ENCODE results near the gene CEND1. TPM values are rescaled to one million over a fixed set of nuclear protein-coding genes. Genes with fewer than 3 reads are reported as not detected.
A peak's percentile ranks its signal among the peaks of the same experiment; 100 is the strongest.

CEND1 gene
- total and polyA plus RNA-seq, 3 donors from 2014 or later = 0.50 to 2.1 (median 1.0) TPM

- WGBS, 2 donors = 72 to 88% methylated on average over 2 to 21 of the region's 22 CpGs
- no peaks in the 10 kb centered on the region for H3K36me3 ChIP-seq (ENCODE audit: low read depth, missing control alignments)
These were observed 47.5 kb upstream of the CEND1 start for GRCh38 chr11:837189-837989.

DNA sequence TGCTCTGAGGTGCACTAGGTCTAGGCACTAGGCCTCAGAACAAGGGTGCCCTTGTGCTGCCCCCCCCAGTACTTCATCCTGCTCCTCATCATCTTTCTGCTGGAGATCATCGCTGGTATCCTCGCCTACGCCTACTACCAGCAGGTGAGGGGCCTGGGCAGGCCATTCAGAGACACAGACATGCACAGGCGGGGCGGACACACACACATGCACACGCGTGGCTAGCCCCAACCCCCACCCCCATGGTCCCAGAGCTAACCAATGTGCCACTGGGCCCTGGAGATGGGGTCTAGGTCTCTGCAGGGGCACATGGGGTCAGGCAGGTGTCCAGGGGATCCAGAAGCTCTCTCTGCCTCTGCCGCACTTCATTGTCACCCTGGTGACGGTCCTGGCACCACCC, 46.8 kb upstream of the CEND1 start:
- H3K4me1 ChIP-seq = peaks cover 37% of the 10 kb centered on the region
- H3K9me3 ChIP-seq = no peaks in the 10 kb centered on the region
- H3K36me3 ChIP-seq (ENCODE audit: low read depth, missing control alignments) = no peaks in the 10 kb centered on the region
- TF ChIP-seq, protein P1, sequence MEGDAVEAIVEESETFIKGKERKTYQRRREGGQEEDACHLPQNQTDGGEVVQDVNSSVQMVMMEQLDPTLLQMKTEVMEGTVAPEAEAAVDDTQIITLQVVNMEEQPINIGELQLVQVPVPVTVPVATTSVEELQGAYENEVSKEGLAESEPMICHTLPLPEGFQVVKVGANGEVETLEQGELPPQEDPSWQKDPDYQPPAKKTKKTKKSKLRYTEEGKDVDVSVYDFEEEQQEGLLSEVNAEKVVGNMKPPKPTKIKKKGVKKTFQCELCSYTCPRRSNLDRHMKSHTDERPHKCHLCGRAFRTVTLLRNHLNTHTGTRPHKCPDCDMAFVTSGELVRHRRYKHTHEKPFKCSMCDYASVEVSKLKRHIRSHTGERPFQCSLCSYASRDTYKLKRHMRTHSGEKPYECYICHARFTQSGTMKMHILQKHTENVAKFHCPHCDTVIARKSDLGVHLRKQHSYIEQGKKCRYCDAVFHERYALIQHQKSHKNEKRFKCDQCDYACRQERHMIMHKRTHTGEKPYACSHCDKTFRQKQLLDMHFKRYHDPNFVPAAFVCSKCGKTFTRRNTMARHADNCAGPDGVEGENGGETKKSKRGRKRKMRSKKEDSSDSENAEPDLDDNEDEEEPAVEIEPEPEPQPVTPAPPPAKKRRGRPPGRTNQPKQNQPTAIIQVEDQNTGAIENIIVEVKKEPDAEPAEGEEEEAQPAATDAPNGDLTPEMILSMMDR (IDR thresholded peaks at IDR 0.05) = no peak
- TF ChIP-seq POLR2A (IDR thresholded peaks at IDR 0.05) = no peak
- intact Hi-C loops (cut with DNase I; ENCODE audit: low total_unique reads) = no loop called here
- WGBS, 2 donors = 78 to 79% methylated on average over 2 to 9 of the region's 9 CpGs
- no peaks in the 10 kb centered on the region for H3K27me3 ChIP-seq
- H3K27ac ChIP-seq = no peak overlapping the region
- no peak overlapping the region for H3K4me3 ChIP-seq
- DNase-seq = no peak

More at GRCh38 chr11:837189-837989, 47.5 kb upstream of the CEND1 start:
- no peaks in the 10 kb centered on the region for H3K27me3 ChIP-seq
- TF ChIP-seq, protein P1 (IDR thresholded peaks at IDR 0.05) = no peak
- no peak for TF ChIP-seq POLR2A (IDR thresholded peaks at IDR 0.05)
- H3K4me3 ChIP-seq = no peak overlapping the region
- intact Hi-C loops (cut with DNase I; ENCODE audit: low total_unique reads) = no loop called here
- no peak for DNase-seq
- H3K9me3 ChIP-seq = no peaks in the 10 kb centered on the region
- H3K4me1 ChIP-seq = peaks cover 31% of the 10 kb centered on the region
- no peak overlapping the region for H3K27ac ChIP-seq

DNA sequence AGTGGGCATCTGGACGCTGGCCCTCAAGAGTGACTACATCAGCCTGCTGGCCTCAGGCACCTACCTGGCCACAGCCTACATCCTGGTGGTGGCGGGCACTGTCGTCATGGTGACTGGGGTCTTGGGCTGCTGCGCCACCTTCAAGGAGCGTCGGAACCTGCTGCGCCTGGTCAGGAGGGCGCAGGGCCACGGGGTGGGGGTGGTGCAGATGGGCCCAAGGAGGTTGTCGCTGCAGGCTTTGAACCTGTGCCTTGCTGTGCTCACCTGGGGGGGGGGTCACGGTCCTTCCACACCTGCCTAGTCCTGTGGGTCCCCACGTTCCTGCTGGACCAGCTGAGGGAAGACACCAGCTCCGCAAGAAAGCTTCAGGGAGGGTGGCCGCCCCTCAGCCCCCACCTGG, 46.4 kb upstream of the CEND1 start:
- H3K4me1 ChIP-seq = peaks cover 32% of the 10 kb centered on the region
- intact Hi-C loops (cut with DNase I; ENCODE audit: low total_unique reads) = no loop called here
- TF ChIP-seq, protein P1 (IDR thresholded peaks at IDR 0.05) = no peak
- no peak for TF ChIP-seq POLR2A (IDR thresholded peaks at IDR 0.05)
- H3K27ac ChIP-seq = no peak overlapping the region
- no peak overlapping the region for H3K4me3 ChIP-seq
- H3K9me3 ChIP-seq = no peaks in the 10 kb centered on the region
- no peak for DNase-seq
- WGBS, 2 donors = 87 to 95% methylated on average over 12 to 14 of the region's 14 CpGs
- H3K27me3 ChIP-seq = no peaks in the 10 kb centered on the region
- H3K36me3 ChIP-seq (ENCODE audit: low read depth, missing control alignments) = no peaks in the 10 kb centered on the region

- H3K27me3 ChIP-seq = no peaks in the 10 kb centered on the region
- peaks cover 42% of the 10 kb centered on the region for H3K4me1 ChIP-seq
- 44 to 53% methylated on average over 8 to 31 of the region's 31 CpGs for WGBS, 2 donors
- no peak for TF ChIP-seq POLR2A (IDR thresholded peaks at IDR 0.05)
- TF ChIP-seq, protein P1 (IDR thresholded peaks at IDR 0.05) = no peak
- peak overlapping the region; percentile 39 to 71 for H3K27ac ChIP-seq
- H3K9me3 ChIP-seq = no peaks in the 10 kb centered on the region
- H3K4me3 ChIP-seq = peak overlapping the region in 1 of 2 donors; percentile 76
- intact Hi-C loops (cut with DNase I; ENCODE audit: low total_unique reads) = no loop called here
- no peaks in the 10 kb centered on the region for H3K36me3 ChIP-seq (ENCODE audit: low read depth, missing control alignments)
- peak; percentile 73 for DNase-seq
These were observed 44.8 kb upstream of the CEND1 start for GRCh38 chr11:834371-835316.

All from testis (tissue), 3 donors.